GM21825 (cell line): ENCODE results near the gene IGFBP3.

ENCODE experiments used
- ATAC-seq: cut with Tn5 transposase; IDR thresholded peaks from one replicate; pipeline ENCODE4 v1.9.1; 2021; ENCODE audit warnings: mild to moderate bottlenecking, moderate library complexity; ENCODE audit not compliant: unreplicated experiment

The IGFBP3 gene

DNA sequence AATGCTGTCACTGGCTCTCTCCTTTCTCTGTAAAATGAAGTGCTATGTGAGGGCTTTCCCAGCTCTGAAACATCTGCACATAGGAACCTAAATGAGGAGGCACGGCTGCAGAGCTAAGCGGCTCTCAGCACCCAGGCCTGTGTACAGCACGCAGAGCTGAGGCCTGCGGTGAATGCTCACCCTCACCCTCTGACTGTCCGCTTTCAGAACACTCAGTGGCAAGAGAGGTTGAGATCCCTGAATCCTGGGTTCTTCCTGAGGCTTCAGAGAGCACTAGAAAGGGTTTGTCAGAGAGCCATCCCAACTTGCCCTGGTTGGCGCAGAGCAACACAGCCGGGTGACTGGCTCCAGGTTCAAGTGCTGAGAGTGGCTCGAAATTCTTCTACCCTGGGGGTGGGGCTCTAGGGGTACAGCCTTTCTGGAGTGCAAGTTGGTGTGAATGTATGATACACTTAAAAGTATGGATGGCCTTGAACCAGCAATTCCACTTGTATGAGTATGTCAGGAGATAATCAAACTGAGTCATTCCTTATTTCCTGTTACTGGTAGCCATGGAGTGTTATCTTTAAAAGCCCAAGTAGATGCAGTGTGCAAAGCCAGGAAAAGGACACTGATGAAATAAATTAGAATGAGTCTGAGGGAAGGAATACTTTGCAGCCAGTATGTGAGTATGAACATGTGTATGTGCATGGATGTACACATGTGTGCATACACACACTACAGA is 46.5 kb downstream of the IGFBP3 start:
- ATAC-seq: no peak

DNA sequence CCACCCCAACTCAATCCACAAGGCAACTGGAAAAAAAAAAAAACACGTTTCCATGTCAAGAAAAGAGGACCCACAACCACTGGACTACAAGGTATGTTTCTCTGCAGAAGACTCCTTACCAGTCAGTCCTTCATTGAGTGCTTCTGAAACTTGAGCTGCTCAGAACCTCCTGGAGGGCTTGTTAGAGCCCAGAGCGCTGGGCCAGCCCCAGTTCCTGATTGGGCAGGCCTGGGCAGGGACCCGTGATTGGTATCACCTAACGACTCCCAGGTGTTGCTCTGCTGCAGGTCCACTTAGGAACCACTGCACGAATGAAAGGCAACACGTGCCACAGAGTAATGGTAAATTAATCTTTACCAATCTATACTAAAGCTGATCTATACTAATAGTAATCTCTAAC is 47.7 kb downstream of the IGFBP3 start:
- no peak for ATAC-seq

GRCh38 chr7:45873035-45873354 is 48.1 kb downstream of the IGFBP3 start, which contains the start of gene CCDC201:
Gene CCDC201 (minus strand): TSS chr7:45873082. CDS start chr7:45873007, 75 bp downstream.
- no peak for ATAC-seq

DNA sequence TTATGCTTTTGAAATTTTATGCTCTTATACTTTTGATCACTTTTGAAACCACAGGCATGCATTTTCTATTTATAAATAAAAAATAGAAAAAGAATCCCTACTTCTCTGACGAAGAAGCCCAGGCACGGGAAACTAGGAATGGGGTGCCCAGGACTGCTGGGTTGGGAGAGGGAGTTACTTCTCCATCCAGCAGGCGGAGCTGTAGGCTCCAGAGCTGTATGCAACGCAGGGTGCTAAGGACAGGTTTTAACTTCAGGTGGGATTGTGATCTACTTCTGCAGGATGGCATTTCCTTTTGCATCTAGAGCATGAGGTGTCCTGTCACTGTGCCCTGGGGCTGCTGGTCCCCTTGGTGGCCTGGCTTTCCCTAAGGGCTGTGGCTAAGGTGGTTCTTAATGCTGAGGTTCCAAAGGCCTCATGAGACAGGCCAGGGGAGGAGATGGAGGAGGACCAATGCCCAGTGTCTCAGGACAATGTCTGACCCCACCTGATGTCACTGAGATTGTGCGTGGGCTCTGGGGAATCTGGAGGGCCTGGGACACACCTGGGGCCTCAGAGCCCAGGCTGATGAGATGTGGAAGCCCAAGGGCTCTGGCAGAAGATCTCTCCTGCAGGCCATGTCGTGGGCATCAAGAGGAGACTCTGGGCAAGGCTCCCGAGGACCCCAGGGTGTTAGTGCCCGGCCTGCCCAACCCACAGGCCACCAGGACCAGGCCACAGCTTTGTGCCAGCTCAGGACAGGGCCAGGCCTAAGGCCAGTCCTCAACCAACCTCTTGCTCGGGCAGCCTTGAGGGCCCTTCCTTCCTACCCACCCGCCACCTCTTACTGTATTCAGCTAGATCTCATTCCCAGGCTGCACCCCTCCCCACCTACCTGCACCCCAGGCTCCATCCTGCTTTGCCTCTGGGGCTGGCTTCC is 48.7 kb downstream of the IGFBP3 start:
- no peak for ATAC-seq

DNA sequence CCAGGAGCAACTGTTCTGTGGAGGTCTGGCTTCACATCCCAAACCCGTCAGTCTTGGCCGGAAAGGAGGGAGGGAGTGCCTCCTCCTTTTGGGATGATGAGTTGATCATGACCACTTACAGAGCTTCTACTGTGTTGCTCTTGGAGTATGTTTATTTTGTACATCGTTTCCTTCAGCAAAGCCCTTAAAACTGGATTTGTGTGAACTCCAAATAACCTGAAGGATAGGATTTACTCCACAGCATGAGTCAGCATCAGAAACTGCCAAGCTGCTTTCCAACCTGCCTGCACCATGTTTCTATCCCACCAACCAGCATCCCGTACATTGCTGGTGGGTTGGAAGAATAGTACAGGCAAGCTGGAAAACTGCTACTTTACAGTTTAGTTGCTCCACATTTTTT is 51.6 kb downstream of the IGFBP3 start:
- no peak for ATAC-seq

- no peak for ATAC-seq
Observed at GRCh38 chr7:45867471-45867870, 53.6 kb downstream of the IGFBP3 start.

DNA sequence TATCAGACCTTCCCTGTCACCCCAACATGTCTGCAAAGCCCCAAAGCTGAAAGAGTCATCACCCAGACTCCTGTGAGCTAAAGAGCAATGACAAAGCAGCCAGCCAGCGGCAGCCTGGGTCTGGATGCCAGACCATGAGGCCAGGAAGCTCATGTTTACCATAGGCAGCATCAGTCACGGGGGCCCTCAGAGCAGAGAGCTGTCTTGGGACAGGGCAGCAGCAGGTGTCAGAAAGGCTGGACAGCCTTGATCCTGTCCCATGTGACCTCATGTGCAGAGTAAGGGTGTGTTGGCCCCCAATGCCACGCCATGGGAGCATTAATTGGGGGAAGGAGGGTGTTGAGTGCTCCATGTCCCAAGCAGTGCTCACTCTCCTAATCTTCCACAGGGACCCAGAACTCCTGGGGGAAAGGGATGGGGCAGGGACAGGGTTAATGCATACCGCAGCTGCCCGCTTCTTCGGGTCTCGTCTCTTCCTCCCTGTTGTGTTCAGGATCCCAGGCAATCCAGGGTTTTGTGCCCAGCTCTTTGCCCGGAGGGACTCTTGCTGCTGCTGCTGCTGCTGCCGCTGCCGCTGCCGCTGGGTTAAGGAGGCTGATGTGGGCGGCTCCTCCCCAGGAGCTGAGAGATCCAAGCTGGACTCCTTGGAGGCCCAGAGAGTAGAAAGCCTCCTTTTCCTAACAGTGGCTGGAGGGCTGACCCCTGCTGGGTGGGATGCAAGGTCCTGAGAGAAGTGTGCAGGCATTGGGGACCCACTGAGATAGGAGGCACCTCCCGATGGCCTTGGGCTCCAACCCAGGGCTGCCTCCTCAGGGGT is 55.3 kb downstream of the IGFBP3 start:
- ATAC-seq: no peak

GRCh38 chr7:45863715-45864114 is 57.4 kb downstream of the IGFBP3 start:
- no peak for ATAC-seq
